GM10248 (cell line): ENCODE results near the gene C10orf105.

ENCODE experiments used
- CTCF ChIA-PET: fragments of 300-600 bp; sonication (Branson Sonifier 250); formaldehyde crosslinking; extraction: SDS; loops from one replicate; lab custom pipeline; 2021; ENCODE audit warnings: antibody characterized with exemption; lab: Yijun Ruan, JAX
- POLR2A ChIA-PET: fragments of 350-650 bp; sonication (Branson Sonifier 250); formaldehyde crosslinking; extraction: SDS; loops from one replicate; lab custom pipeline; 2020; ENCODE audit warnings: antibody characterized with exemption; lab: Yijun Ruan, JAX
- DNase-seq: peaks from one replicate; pipeline ENCODE4 v3.0.0; 2012; ENCODE audit errors: extremely low spot score
- TF ChIP-seq, protein P1 (sequence below): IDR thresholded peaks from 2 replicates; pipeline ENCODE4 v1.5.1; 2012; ENCODE audit warnings: mild to moderate bottlenecking, low read depth; ENCODE audit errors: extremely low read depth, missing control alignments, control extremely low read depth

Gene C10orf105

GRCh38 chr10:71715860-71716259 is 3.7 kb downstream of the C10orf105 start:
- TF ChIP-seq, protein P1, sequence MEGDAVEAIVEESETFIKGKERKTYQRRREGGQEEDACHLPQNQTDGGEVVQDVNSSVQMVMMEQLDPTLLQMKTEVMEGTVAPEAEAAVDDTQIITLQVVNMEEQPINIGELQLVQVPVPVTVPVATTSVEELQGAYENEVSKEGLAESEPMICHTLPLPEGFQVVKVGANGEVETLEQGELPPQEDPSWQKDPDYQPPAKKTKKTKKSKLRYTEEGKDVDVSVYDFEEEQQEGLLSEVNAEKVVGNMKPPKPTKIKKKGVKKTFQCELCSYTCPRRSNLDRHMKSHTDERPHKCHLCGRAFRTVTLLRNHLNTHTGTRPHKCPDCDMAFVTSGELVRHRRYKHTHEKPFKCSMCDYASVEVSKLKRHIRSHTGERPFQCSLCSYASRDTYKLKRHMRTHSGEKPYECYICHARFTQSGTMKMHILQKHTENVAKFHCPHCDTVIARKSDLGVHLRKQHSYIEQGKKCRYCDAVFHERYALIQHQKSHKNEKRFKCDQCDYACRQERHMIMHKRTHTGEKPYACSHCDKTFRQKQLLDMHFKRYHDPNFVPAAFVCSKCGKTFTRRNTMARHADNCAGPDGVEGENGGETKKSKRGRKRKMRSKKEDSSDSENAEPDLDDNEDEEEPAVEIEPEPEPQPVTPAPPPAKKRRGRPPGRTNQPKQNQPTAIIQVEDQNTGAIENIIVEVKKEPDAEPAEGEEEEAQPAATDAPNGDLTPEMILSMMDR: no peak
- DNase-seq: no peak
- ChIA-PET CTCF (interaction anchor here (1.3 to 2.9 kb wide), 6 partner anchors 8 to 20 kb away, joined by 3 to 14 read pairs (median 8); no protein-coding TSS in a partner anchor), POLR2A (no interaction called here)

GRCh38 chr10:71715026-71715425 is 4.6 kb downstream of the C10orf105 start:
- ChIA-PET POLR2A (no interaction called here), CTCF (interaction anchor here (0.7 to 11.1 kb wide), 9 partner anchors 8 to 401 kb away, joined by 3 to 168 read pairs (median 4); partner anchors contain the start of gene VSIR)
- DNase-seq: no peak
- TF ChIP-seq, protein P1: no peak

- ChIA-PET POLR2A (no interaction called here), CTCF (interaction anchor here (0.7 to 11.1 kb wide), 9 partner anchors 9 to 400 kb away, joined by 3 to 168 read pairs (median 4); partner anchors contain the start of gene VSIR)
- TF ChIP-seq, protein P1: no peak
- DNase-seq: no peak
These were observed 5.0 kb downstream of the C10orf105 start for GRCh38 chr10:71714592-71714991.

DNA sequence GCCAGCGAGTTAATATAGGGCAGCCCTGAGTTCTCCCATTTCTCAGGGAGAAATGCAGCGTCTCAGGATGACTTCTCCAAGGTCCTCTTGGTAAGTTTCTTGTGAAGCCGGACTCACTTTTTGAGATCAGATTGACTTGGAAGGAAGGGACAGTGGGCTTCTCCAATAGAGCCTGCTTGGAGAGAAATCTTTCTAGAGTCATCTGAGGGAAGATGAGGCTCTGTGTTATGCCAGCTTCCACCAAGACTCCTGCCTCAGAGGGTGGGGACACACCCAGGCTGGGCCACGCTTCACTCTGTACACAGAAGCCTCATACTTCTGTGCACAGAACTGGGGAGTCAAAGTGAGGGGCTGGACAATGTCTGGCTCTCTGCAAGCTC is 5.6 kb downstream of the C10orf105 start:
- POLR2A ChIA-PET: no interaction called here
- CTCF ChIA-PET: interaction anchor here (1.0 to 11.1 kb wide), 10 partner anchors 8 to 400 kb away, joined by 3 to 168 read pairs (median 4); partner anchors contain the start of gene VSIR
- TF ChIP-seq, protein P1: no peak
- DNase-seq: no peak

DNA sequence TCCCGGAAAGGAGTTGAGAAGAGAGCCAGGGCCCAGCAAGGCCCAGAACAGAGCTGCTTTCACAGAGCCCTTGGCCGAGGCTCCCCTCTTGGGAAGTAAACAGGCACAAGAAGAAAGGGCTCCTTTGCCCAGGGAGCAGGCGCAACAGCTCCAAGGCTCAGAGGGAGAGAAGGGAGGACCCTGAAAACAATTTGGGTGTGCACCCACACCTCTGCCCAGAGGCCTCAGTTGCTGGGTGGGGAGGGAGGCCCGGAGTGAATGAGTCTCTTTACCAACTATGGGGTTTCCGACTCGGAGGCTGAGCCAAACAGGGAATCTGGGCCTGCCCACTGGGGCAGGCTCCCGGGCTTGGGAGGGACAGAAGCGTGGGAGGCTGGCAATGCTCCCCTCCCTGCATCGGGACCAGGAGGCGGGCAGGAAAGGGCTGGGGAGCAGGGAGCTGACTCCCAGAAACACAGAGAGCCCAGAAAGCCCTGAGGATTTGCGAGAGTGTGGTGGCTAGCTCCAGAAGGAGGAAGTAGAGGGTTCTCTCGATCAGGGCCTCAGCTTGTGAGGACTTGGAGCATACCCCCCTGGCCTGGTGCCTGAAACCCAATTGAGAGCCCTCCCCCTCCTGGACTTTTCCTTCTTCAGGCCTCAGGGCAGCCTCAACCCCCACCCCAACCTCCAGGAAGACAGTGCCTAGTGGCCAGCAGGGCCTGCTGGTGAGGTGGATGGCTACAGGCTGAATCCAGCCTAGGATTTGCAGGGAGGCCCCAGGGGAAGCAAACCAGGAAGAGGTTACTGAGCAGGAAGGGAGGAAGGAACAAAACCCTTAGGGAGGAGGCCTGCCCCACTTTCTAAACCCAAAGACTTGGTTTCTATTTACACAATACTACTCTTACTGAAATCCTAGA is 6.2 kb downstream of the C10orf105 start:
- TF ChIP-seq, protein P1: no peak
- CTCF ChIA-PET: interaction anchor here (1.1 to 11.1 kb wide), 7 partner anchors 8 to 393 kb away, joined by 3 to 168 read pairs (median 4); partner anchors contain the start of gene VSIR
- POLR2A ChIA-PET: no interaction called here
- no peak for DNase-seq

DNA sequence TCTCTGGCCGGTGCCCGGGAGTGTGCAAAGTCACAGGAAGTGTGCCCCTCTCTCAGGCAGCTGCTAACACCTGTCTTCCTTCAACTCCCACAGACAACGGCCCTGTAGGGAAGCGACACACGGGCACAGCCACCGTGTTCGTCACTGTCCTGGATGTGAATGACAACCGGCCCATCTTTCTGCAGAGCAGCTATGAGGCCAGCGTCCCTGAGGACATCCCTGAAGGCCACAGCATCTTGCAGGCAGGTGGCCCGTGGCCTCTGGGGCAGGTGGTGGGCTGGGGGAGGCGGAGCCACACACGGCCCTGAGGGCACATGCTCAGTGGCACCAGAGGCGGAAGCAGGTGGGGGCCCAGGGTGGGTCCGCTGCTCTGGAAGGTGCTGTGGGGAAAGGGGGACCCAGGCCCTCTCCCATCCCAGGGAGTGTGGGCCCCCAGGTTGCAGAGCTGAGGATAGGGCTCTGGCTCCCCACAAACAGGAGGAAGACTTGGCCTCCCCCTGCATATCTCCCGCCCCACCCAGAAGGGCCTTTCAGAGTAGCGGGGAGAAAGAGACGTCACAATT is 6.9 kb downstream of the C10orf105 start:
- TF ChIP-seq, protein P1: no peak
- ChIA-PET POLR2A (no interaction called here), CTCF (interaction anchor here (1.4 to 11.1 kb wide), 4 partner anchors 12 to 61 kb away, joined by 3 to 168 read pairs (median 4); partner anchors contain the start of gene VSIR)

More for the DNA sequence above, 6.9 kb downstream of the C10orf105 start:
- no peak for DNase-seq
